ENCODE data around the gene BTBD9. TPM values are rescaled to one million over a fixed set of nuclear protein-coding genes. Genes with fewer than 3 reads are reported as not detected.

Gene BTBD9
- total and polyA plus RNA-seq, 2 experiments from 2014 or later = 13.0 to 17.0 TPM

- H3K27ac ChIP-seq = no peak overlapping the region
- DNase-seq (ENCODE audit: low spot score) = no peak
- H3K79me2 ChIP-seq = no peaks in the 10 kb centered on the region
- no peaks in the 10 kb centered on the region for H3K36me3 ChIP-seq (replicated peaks; ENCODE audit: insufficient read depth, low read depth)
- no peak overlapping the region for H2AFZ ChIP-seq
- H3K4me3 ChIP-seq = no peak overlapping the region
- H3K9me2 ChIP-seq (replicated peaks; ENCODE audit: insufficient read depth) = no peaks in the 10 kb centered on the region
- 85% methylated on average over 4 of the region's 4 CpGs for WGBS (ENCODE audit: low lambda C conversion rate, missing lambda C conversion rate)
- no peaks in the 10 kb centered on the region for H3K4me1 ChIP-seq (ENCODE audit: insufficient read depth)
- TF ChIP-seq EZH2 (IDR thresholded peaks at IDR 0.05; ENCODE audit: borderline replicate concordance) (no peak), CTCF (IDR thresholded peaks at IDR 0.05; ENCODE audit: poor library complexity) (no peak), EZH2phosphoT487 (IDR thresholded peaks at IDR 0.05; ENCODE audit: low read depth, severe bottlenecking, unreplicated experiment) (no peak)
- H3K27me3 ChIP-seq = no peaks in the 10 kb centered on the region
- H4K20me1 ChIP-seq (ENCODE audit: insufficient read depth, poor library complexity, severe bottlenecking) = no peaks in the 10 kb centered on the region
- no peaks in the 10 kb centered on the region for H3K9me3 ChIP-seq (ENCODE audit: low read depth)
- H3K4me2 ChIP-seq = no peak overlapping the region
Observed at GRCh38 chr6:38279423-38279822, 360.3 kb downstream of the BTBD9 start.

- no peak for DNase-seq (ENCODE audit: low spot score)
- Histone ChIP-seq H4K20me1 (ENCODE audit: insufficient read depth, poor library complexity, severe bottlenecking) (no peaks in the 10 kb centered on the region), H3K4me2 (no peak overlapping the region), H3K9me3 (ENCODE audit: low read depth) (no peaks in the 10 kb centered on the region), H3K36me3 (replicated peaks; ENCODE audit: insufficient read depth, low read depth) (no peaks in the 10 kb centered on the region), H3K79me2 (no peaks in the 10 kb centered on the region), H3K27ac (no peak overlapping the region), H3K27me3 (no peaks in the 10 kb centered on the region), H3K9me2 (replicated peaks; ENCODE audit: insufficient read depth) (no peaks in the 10 kb centered on the region), H3K4me1 (ENCODE audit: insufficient read depth) (no peaks in the 10 kb centered on the region), H2AFZ (no peak overlapping the region), H3K4me3 (no peak overlapping the region)
- no peak for TF ChIP-seq CTCF (IDR thresholded peaks at IDR 0.05; ENCODE audit: poor library complexity)
- no peak for TF ChIP-seq EZH2 (IDR thresholded peaks at IDR 0.05; ENCODE audit: borderline replicate concordance)
- 79% methylated on average over 1 of the region's 1 CpG for WGBS (ENCODE audit: low lambda C conversion rate, missing lambda C conversion rate)
Observed at GRCh38 chr6:38273325-38273724, 366.4 kb downstream of the BTBD9 start.

- H2AFZ ChIP-seq = no peak overlapping the region
- no peaks in the 10 kb centered on the region for H3K9me2 ChIP-seq (replicated peaks; ENCODE audit: insufficient read depth)
- H3K27me3 ChIP-seq = no peaks in the 10 kb centered on the region
- H3K79me2 ChIP-seq = no peaks in the 10 kb centered on the region
- no peak overlapping the region for H3K27ac ChIP-seq
- TF ChIP-seq CTCF (IDR thresholded peaks at IDR 0.05; ENCODE audit: poor library complexity) (no peak), EZH2 (IDR thresholded peaks at IDR 0.05; ENCODE audit: borderline replicate concordance) (no peak), EZH2phosphoT487 (IDR thresholded peaks at IDR 0.05; ENCODE audit: low read depth, severe bottlenecking, unreplicated experiment) (no peak)
- no peaks in the 10 kb centered on the region for H4K20me1 ChIP-seq (ENCODE audit: insufficient read depth, poor library complexity, severe bottlenecking)
- no peak for DNase-seq (ENCODE audit: low spot score)
- no peaks in the 10 kb centered on the region for H3K4me1 ChIP-seq (ENCODE audit: insufficient read depth)
- H3K4me3 ChIP-seq = no peak overlapping the region
- H3K4me2 ChIP-seq = no peak overlapping the region
- H3K9me3 ChIP-seq (ENCODE audit: low read depth) = no peaks in the 10 kb centered on the region
- no peaks in the 10 kb centered on the region for H3K36me3 ChIP-seq (replicated peaks; ENCODE audit: insufficient read depth, low read depth)
- 80% methylated on average over 1 of the region's 1 CpG for WGBS (ENCODE audit: low lambda C conversion rate, missing lambda C conversion rate)
Observed at GRCh38 chr6:38272222-38272621, 367.5 kb downstream of the BTBD9 start.

- DNase-seq (ENCODE audit: low spot score) = no peak
- Histone ChIP-seq H3K9me3 (ENCODE audit: low read depth) (no peaks in the 10 kb centered on the region), H3K4me2 (no peak overlapping the region), H3K36me3 (replicated peaks; ENCODE audit: insufficient read depth, low read depth) (no peaks in the 10 kb centered on the region), H3K27me3 (no peaks in the 10 kb centered on the region), H2AFZ (no peak overlapping the region), H3K9me2 (replicated peaks; ENCODE audit: insufficient read depth) (no peaks in the 10 kb centered on the region), H4K20me1 (ENCODE audit: insufficient read depth, poor library complexity, severe bottlenecking) (no peaks in the 10 kb centered on the region), H3K79me2 (no peaks in the 10 kb centered on the region), H3K4me1 (ENCODE audit: insufficient read depth) (no peaks in the 10 kb centered on the region), H3K4me3 (no peak overlapping the region), H3K27ac (no peak overlapping the region)
- TF ChIP-seq EZH2phosphoT487 (IDR thresholded peaks at IDR 0.05; ENCODE audit: low read depth, severe bottlenecking, unreplicated experiment) (no peak), EZH2 (IDR thresholded peaks at IDR 0.05; ENCODE audit: borderline replicate concordance) (no peak), CTCF (IDR thresholded peaks at IDR 0.05; ENCODE audit: poor library complexity) (no peak)
Observed at GRCh38 chr6:38271081-38271480, 368.6 kb downstream of the BTBD9 start.

Data from hepatocyte (in vitro differentiated cells).